GM18505 (cell line): Measurements from ENCODE around the gene AFTPH.

Experiments used
- ATAC-seq: cut with Tn5 transposase; IDR thresholded peaks from one replicate; pipeline ENCODE4 v1.9.1; 2021; ENCODE audit not compliant: unreplicated experiment
- POLR2A ChIP-seq: IDR thresholded peaks from 4 replicates; pipeline ENCODE4 v1.6.1; 2011; ENCODE audit warnings: borderline replicate concordance; ENCODE audit not compliant: insufficient read depth, insufficient read length; ENCODE audit errors: extremely low read depth

The AFTPH gene

GRCh38 chr2:64487256-64488049 lies 36.7 kb upstream of the AFTPH start:
- no peak for ATAC-seq
- TF ChIP-seq POLR2A = no peak

GRCh38 chr2:64488050-64488974 lies 35.8 kb upstream of the AFTPH start:
- no peak for ATAC-seq
- TF ChIP-seq POLR2A = no peak

- TF ChIP-seq POLR2A = no peak
- ATAC-seq = no peak
Observed at GRCh38 chr2:64489081-64489751, 34.9 kb upstream of the AFTPH start.

GRCh38 chr2:64491426-64491825 lies 32.7 kb upstream of the AFTPH start:
- no peak for TF ChIP-seq POLR2A
- no peak for ATAC-seq

- TF ChIP-seq POLR2A = no peak
- ATAC-seq = no peak
Observed at GRCh38 chr2:64492272-64492671, 31.9 kb upstream of the AFTPH start.

- no peak for TF ChIP-seq POLR2A
Observed at GRCh38 chr2:64492821-64493220, 31.3 kb upstream of the AFTPH start.

GRCh38 chr2:64493788-64494187 lies 30.3 kb upstream of the AFTPH start:
- ATAC-seq = no peak
- TF ChIP-seq POLR2A = no peak

More at GRCh38 chr2:64492821-64493220, 31.3 kb upstream of the AFTPH start:
- no peak for ATAC-seq

GRCh38 chr2:64498438-64498837 lies 25.7 kb upstream of the AFTPH start:
- no peak for TF ChIP-seq POLR2A
- ATAC-seq = no peak

GRCh38 chr2:64500549-64500948 lies 23.6 kb upstream of the AFTPH start:
- ATAC-seq = no peak
- TF ChIP-seq POLR2A = no peak

GRCh38 chr2:64501946-64502345 lies 22.2 kb upstream of the AFTPH start:
- TF ChIP-seq POLR2A = no peak
- no peak for ATAC-seq

GRCh38 chr2:64502860-64503259 lies 21.3 kb upstream of the AFTPH start:
- TF ChIP-seq POLR2A = no peak
- no peak for ATAC-seq

- ATAC-seq = no peak
Observed at GRCh38 chr2:64504774-64505720, 19.1 kb upstream of the AFTPH start.

More at GRCh38 chr2:64504774-64505720, 19.1 kb upstream of the AFTPH start:
- TF ChIP-seq POLR2A = no peak
